OCI-LY7 (cell line): ENCODE results near the gene RNF168. TPM values are rescaled to one million over a fixed set of nuclear protein-coding genes. Genes with fewer than 3 reads are reported as not detected.
"Not testable (repeated sequence)": the region's sequence is repeated elsewhere in the genome, so short reads cannot be mapped to it uniquely, and the experiment has no call there.

Experiments
- BruUV-seq: library from RNA; stranded (reverse); fragments of 400-500 nt; replicated peaks from 2 replicates; lab custom pipeline; 2021; lab: Mats Ljungman, UMichigan
- CTCF ChIA-PET: fragments of 300-600 bp; sonication (Branson Sonifier 250); formaldehyde crosslinking; loops from one replicate; lab custom pipeline; 2022; ENCODE audit warnings: antibody characterized with exemption; ENCODE audit not compliant: unreplicated experiment; lab: Charles Lee
- POLR2A ChIA-PET: fragments of 300-600 bp; sonication (Branson Sonifier 250); formaldehyde crosslinking; loops from one replicate; lab custom pipeline; 2022; ENCODE audit warnings: antibody characterized with exemption; lab: Charles Lee
- DNase-seq: peaks from one replicate; pipeline ENCODE4 v3.0.0-alpha.2; 2015; ENCODE audit warnings: low spot score
- H2AFZ ChIP-seq: fragments of 200-600 bp; sonication (generic), shearing (Covaris generic); 2 replicates; pipeline ENCODE4 v1.6.1; 2014; ENCODE audit warnings: mild to moderate bottlenecking, antibody characterized with exemption, low read length, moderate library complexity
- H3K27ac ChIP-seq: fragments of 200-600 bp; sonication (generic); 2 replicates; pipeline ENCODE4 v1.5.1; 2014; ENCODE audit warnings: mixed run types, low read depth, mild to moderate bottlenecking, moderate library complexity, low read length, inconsistent platforms; ENCODE audit not compliant: poor library complexity, severe bottlenecking
- H3K36me3 ChIP-seq: fragments of 200-600 bp; sonication (generic); 2 replicates; pipeline ENCODE4 v1.6.1; 2014; ENCODE audit warnings: mild to moderate bottlenecking, antibody characterized with exemption, low read length, moderate library complexity, mixed read lengths; ENCODE audit not compliant: insufficient read depth
- H3K4me1 ChIP-seq: fragments of 200-600 bp; sonication (generic); 2 replicates; pipeline ENCODE4 v1.5.1; 2014; ENCODE audit warnings: mild to moderate bottlenecking, low read length; ENCODE audit not compliant: insufficient read depth, poor library complexity, severe bottlenecking
- H3K4me2 ChIP-seq: fragments of 200-600 bp; sonication (generic); 2 replicates; pipeline ENCODE4 v1.6.1; 2014; ENCODE audit warnings: mild to moderate bottlenecking, low read length
- H3K4me3 ChIP-seq: fragments of 200-600 bp; sonication (generic); 2 replicates; pipeline ENCODE4 v1.5.1; 2014; ENCODE audit warnings: mild to moderate bottlenecking, low read depth, low read length; ENCODE audit not compliant: poor library complexity, severe bottlenecking
- H3K79me2 ChIP-seq: fragments of 200-600 bp; sonication (generic); 2 replicates; pipeline ENCODE4 v1.6.1; 2016; ENCODE audit warnings: low read depth, mild to moderate bottlenecking, low read length, moderate library complexity, mixed read lengths; ENCODE audit not compliant: insufficient read depth
- H3K9me2 ChIP-seq: fragments of 200-600 bp; sonication (generic); 2 replicates; pipeline ENCODE4 v1.6.1; 2016; ENCODE audit warnings: mild to moderate bottlenecking, low read length, mixed read lengths; ENCODE audit not compliant: insufficient read depth
- H3K9me3 ChIP-seq: fragments of 200-600 bp; sonication (generic); 2 replicates; pipeline ENCODE4 v1.6.1; 2014; ENCODE audit warnings: mild to moderate bottlenecking, mixed run types, low read length, mixed read lengths
- H4K20me1 ChIP-seq: fragments of 200-600 bp; sonication (generic); 2 replicates; pipeline ENCODE4 v1.6.1; 2014; ENCODE audit warnings: mild to moderate bottlenecking, antibody characterized with exemption, low read length, moderate library complexity, mixed read lengths; ENCODE audit not compliant: insufficient read depth
- CTCF ChIP-seq: fragments of 200-600 bp; sonication (generic); conservative IDR thresholded peaks from 2 replicates; pipeline ENCODE4 v1.5.1; 2014; ENCODE audit warnings: mild to moderate bottlenecking, antibody characterized with exemption, low read length, moderate library complexity, mixed read lengths
- EZH2phosphoT487 ChIP-seq: fragments of 200-600 bp; sonication (generic); IDR thresholded peaks from 2 replicates; pipeline ENCODE4 v1.6.1; 2018; ENCODE audit warnings: low read depth, borderline replicate concordance, mild to moderate bottlenecking, mixed run types, antibody characterized with exemption, low read length, moderate library complexity, mixed read lengths
- intact Hi-C: fragments of 100-400 bp; cut with micrococcal nuclease; formaldehyde crosslinking; loops from one replicate; pipeline ENCODE4 v1.10.0; 2022; ENCODE audit not compliant: unreplicated experiment
- total RNA-seq, 2 experiments: library from RNA; depleted of rRNA in 1 of 2; stranded (reverse); fragments of >200 nt in 1 of 2; shearing (Covaris generic) in 1 of 2; gene quantifications; 2 replicates each; pipeline ENCODE4 v1.2.3, GENCODE V29; 2014 to 2022

Gene RNF168
- total RNA-seq, 2 experiments from 2014 or later, result 31.3 to 38.1 TPM

GRCh38 chr3:196431181-196432136 lies 72.1 kb downstream of the RNF168 start:
- ChIA-PET POLR2A (interaction anchor here (1.0 to 1.2 kb wide), 4 partner anchors 10 to 114 kb away, joined by 3 to 5 read pairs (median 4); partner anchors contain the start of gene DYNLT2B), CTCF (no interaction called here)
- peaks cover 18% of the 10 kb centered on the region for H3K4me1 ChIP-seq
- H3K9me3 ChIP-seq, result no peaks in the 10 kb centered on the region
- H3K36me3 ChIP-seq, result peaks cover 19% of the 10 kb centered on the region
- H2AFZ ChIP-seq, result peak overlapping the region; percentile 78; the same call in 1 of the 2 replicates
- peak overlapping the region; percentile 71 for H3K27ac ChIP-seq
- TSS peak; percentile 85 for BruUV-seq
- DNase-seq, result peak; percentile 72
- peaks cover 57% of the 10 kb centered on the region for H3K79me2 ChIP-seq
- peaks cover 7% of the 10 kb centered on the region for H4K20me1 ChIP-seq
- H3K9me2 ChIP-seq, result no peaks in the 10 kb centered on the region
- H3K4me3 ChIP-seq, result peak overlapping the region; percentile 98
- H3K4me2 ChIP-seq, result peak overlapping the region; percentile 94
- no peak for TF ChIP-seq EZH2phosphoT487
- no peak for TF ChIP-seq CTCF
- intact Hi-C loops, result loop anchor here (1.0 to 2.0 kb wide), 2 partner anchors 71 to 113 kb away; partner anchors contain the start of genes DYNLT2B and RNF168

- BruUV-seq, result no TSS peak
- Histone ChIP-seq H2AFZ (no peak overlapping the region), H3K4me1 (peaks cover 13% of the 10 kb centered on the region), H3K4me2 (no peak overlapping the region), H3K9me3 (no peaks in the 10 kb centered on the region), H3K4me3 (no peak overlapping the region), H3K79me2 (peaks cover 87% of the 10 kb centered on the region), H4K20me1 (peaks cover 9% of the 10 kb centered on the region), H3K9me2 (no peaks in the 10 kb centered on the region), H3K36me3 (peaks cover 29% of the 10 kb centered on the region), H3K27ac (no peak overlapping the region)
- intact Hi-C loops, result no loop called here
- no peak for DNase-seq
- ChIA-PET POLR2A (interaction anchor here (0.6 kb wide), 1 partner anchor 46 kb away, joined by 3 read pairs; no protein-coding TSS in a partner anchor), CTCF (no interaction called here)
- TF ChIP-seq CTCF, result no peak
- no peak for TF ChIP-seq EZH2phosphoT487
Measured at GRCh38 chr3:196428041-196428440, 75.5 kb downstream of the RNF168 start.

GRCh38 chr3:196424421-196424820 lies 79.1 kb downstream of the RNF168 start:
- BruUV-seq, H3K9me2 ChIP-seq, H3K9me3 ChIP-seq, H3K4me1 ChIP-seq, H2AFZ ChIP-seq, H3K4me3 ChIP-seq, H3K27ac ChIP-seq, H3K4me2 ChIP-seq, DNase-seq, CTCF ChIA-PET, H4K20me1 ChIP-seq, intact Hi-C loops: not testable (repeated sequence)
- peaks cover 94% of the 10 kb centered on the region for H3K79me2 ChIP-seq
- peaks cover 25% of the 10 kb centered on the region for H3K36me3 ChIP-seq
- POLR2A ChIA-PET, result interaction anchor here (0.6 to 0.7 kb wide), 2 partner anchors 13 to 55 kb away, joined by 3 to 7 read pairs; no protein-coding TSS in a partner anchor
